GM23248 (cell line): ENCODE results near the gene NHERF2. TPM values are rescaled to one million over a fixed set of nuclear protein-coding genes. Genes with fewer than 3 reads are reported as not detected.

ENCODE experiments used
- DNase-seq: peaks from one replicate; pipeline ENCODE4 v3.0.0-alpha.2; 2015
- H2AFZ ChIP-seq: fragments of 200-600 bp; sonication (generic); 2 replicates; pipeline ENCODE4 v1.6.1; 2016; ENCODE audit warnings: antibody characterized with exemption
- H3F3A ChIP-seq: fragments of 200-600 bp; sonication (generic); 2 replicates; pipeline ENCODE4 v1.6.1; 2016; ENCODE audit warnings: mild to moderate bottlenecking, antibody characterized with exemption, mixed run types; ENCODE audit not compliant: insufficient read depth
- H3K27ac ChIP-seq: fragments of 200-600 bp; sonication (generic); 2 replicates; pipeline ENCODE4 v1.5.1; 2016; ENCODE audit warnings: mild to moderate bottlenecking
- H3K27me3 ChIP-seq: fragments of 200-600 bp; sonication (generic); replicated peaks from 2 replicates; pipeline ENCODE4 v1.6.1; 2016; ENCODE audit warnings: mild to moderate bottlenecking; ENCODE audit not compliant: insufficient read depth
- H3K36me3 ChIP-seq: fragments of 200-600 bp; sonication (generic); 2 replicates; pipeline ENCODE4 v1.6.1; 2016; ENCODE audit warnings: low read depth, mild to moderate bottlenecking
- H3K4me1 ChIP-seq: fragments of 200-600 bp; sonication (generic); 2 replicates; pipeline ENCODE4 v1.6.1; 2016; ENCODE audit warnings: mild to moderate bottlenecking; ENCODE audit not compliant: insufficient read depth
- H3K4me2 ChIP-seq: fragments of 200-600 bp; sonication (generic); one replicate; pipeline ENCODE4 v1.6.1; 2016; ENCODE audit warnings: mild to moderate bottlenecking; ENCODE audit not compliant: unreplicated experiment
- H3K4me3 ChIP-seq: fragments of 200-600 bp; sonication (generic); 2 replicates; pipeline ENCODE4 v1.5.1; 2016; ENCODE audit warnings: mild to moderate bottlenecking
- H3K79me2 ChIP-seq: fragments of 200-600 bp; sonication (generic); 2 replicates; pipeline ENCODE4 v1.6.1; 2016; ENCODE audit warnings: mild to moderate bottlenecking; ENCODE audit not compliant: insufficient read depth
- H3K9ac ChIP-seq: fragments of 200-600 bp; sonication (generic); 2 replicates; pipeline ENCODE4 v1.6.1; 2016; ENCODE audit warnings: mild to moderate bottlenecking
- H3K9me2 ChIP-seq: fragments of 200-600 bp; sonication (generic); 2 replicates; pipeline ENCODE4 v1.6.1; 2016; ENCODE audit warnings: mixed run types, mild to moderate bottlenecking, moderate library complexity; ENCODE audit not compliant: insufficient read depth
- H3K9me3 ChIP-seq: fragments of 200-600 bp; sonication (generic); one replicate; pipeline ENCODE4 v1.6.1; 2017; ENCODE audit warnings: low read depth
- H4K20me1 ChIP-seq: fragments of 200-600 bp; sonication (generic); 2 replicates; pipeline ENCODE4 v1.6.0; 2016; ENCODE audit not compliant: insufficient read depth
- EZH2 ChIP-seq: fragments of 200-600 bp; sonication (generic); IDR thresholded peaks from 2 replicates; pipeline ENCODE4 v1.6.1; 2018; ENCODE audit warnings: antibody characterized with exemption, mild to moderate bottlenecking; ENCODE audit not compliant: insufficient read depth, poor library complexity, severe bottlenecking
- EZH2phosphoT487 ChIP-seq: fragments of 200-600 bp; sonication (generic); IDR thresholded peaks from 2 replicates; pipeline ENCODE4 v1.6.1; 2018; ENCODE audit warnings: antibody characterized with exemption, moderate library complexity, mild to moderate bottlenecking, low read depth; ENCODE audit not compliant: insufficient read depth
- WGBS, 2 experiments: methylation state at CpG; one replicate each; pipeline ENCODE4 v1.1.6; 2015 to 2017; ENCODE audit warnings: low lambda C conversion rate in 2 of 2, low coverage in 1 of 2; ENCODE audit errors: missing lambda C conversion rate in 2 of 2; 5-methylcytosine and 5-hydroxymethylcytosine counted together
- in situ Hi-C: fragments of 300-500 bp; cut with MboI; formaldehyde crosslinking; loops from 2 replicates; pipeline ENCODE4 v1.15.0; 2020
- polyA plus RNA-seq: library from polyadenylated mRNA; unstranded; fragments of >200 nt; fragmentation: Nextera tagmentation; extraction: Ambion mirVana; gene quantifications from 2 replicates; pipeline ENCODE4 v1.2.1, GENCODE V29; 2016
- total RNA-seq: library from RNA; depleted of rRNA; stranded (reverse); fragments of >200 nt; shearing (Covaris generic); gene quantifications from 2 replicates; pipeline ENCODE4 v1.2.3, GENCODE V29; 2014

NHERF2 gene
- total and polyA plus RNA-seq, 2 experiments from 2014 or later, result 27.3 to 29.0 TPM

DNA sequence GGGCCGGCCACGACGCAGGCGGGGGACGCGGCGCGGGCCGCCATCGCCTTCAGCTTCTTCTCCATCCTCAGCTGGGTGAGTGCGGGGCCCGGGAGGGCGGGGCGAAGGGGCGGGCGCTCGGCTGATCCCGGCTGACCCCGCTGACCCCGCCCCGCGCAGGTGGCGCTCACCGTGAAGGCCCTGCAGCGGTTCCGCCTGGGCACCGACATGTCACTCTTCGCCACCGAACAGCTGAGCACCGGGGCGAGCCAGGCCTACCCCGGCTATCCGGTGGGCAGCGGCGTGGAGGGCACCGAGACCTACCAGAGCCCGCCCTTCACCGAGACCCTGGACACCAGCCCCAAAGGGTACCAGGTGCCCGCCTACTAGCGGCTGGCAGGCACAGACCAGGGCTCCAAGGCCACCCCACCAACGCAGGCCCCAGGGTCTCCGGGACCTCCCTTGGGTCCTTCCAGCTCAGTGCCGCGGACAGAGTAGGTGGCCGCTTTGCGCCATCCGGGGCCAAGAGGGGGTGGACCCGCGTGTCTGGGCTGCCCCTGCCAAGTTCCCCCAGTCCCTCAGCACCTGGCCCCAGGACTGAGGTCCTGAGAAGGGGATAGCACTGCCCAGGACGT, 33.9 kb upstream of the NHERF2 start:
- WGBS, 2 experiments, result 62 to 78% methylated on average over 15 to 50 of the region's 50 CpGs
- peaks cover 37% of the 10 kb centered on the region for H3F3A ChIP-seq

DNA sequence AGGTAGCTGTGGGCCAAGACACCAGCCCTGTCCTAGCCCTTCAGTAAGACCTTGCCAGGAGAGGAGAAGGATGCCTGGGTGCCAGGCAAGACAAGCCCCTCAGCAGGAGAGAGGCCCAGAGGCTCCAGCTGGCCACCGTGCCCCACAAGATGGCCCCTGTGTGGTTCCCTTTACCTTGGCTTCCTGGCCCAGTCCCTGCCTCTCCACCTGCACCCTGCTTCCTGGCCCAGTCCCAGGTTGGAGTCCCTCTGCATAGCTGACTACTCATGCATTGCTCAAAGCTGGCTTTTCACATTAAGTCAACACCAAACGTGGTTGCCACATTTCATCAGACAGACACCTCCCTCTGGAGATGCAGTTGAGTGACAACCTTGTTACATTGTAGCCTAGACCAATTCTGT, 33.0 kb upstream of the NHERF2 start:
- WGBS, 2 experiments, result 61 to 63% methylated on average over 2 of the region's 2 CpGs
- no peak for TF ChIP-seq EZH2
- TF ChIP-seq EZH2phosphoT487, result no peak
- Histone ChIP-seq H3F3A (peaks cover 46% of the 10 kb centered on the region), H3K4me3 (no peak overlapping the region), H3K4me1 (peaks cover 24% of the 10 kb centered on the region), H3K9me3 (no peaks in the 10 kb centered on the region), H3K79me2 (no peaks in the 10 kb centered on the region), H4K20me1 (no peaks in the 10 kb centered on the region; the same call in 1 of the 2 replicates), H3K27me3 (peaks cover 18% of the 10 kb centered on the region; the same call in 1 of the 2 replicates), H3K27ac (no peak overlapping the region), H3K9ac (no peak overlapping the region), H3K4me2 (no peak overlapping the region), H3K36me3 (peaks cover 3% of the 10 kb centered on the region), H3K9me2 (no peaks in the 10 kb centered on the region), H2AFZ (no peak overlapping the region)
- in situ Hi-C loops, result no loop called here
- DNase-seq, result peak; percentile 66

More for the DNA sequence above, 33.9 kb upstream of the NHERF2 start:
- H3K27ac ChIP-seq, result no peak overlapping the region
- H3K4me2 ChIP-seq, result no peak overlapping the region
- TF ChIP-seq EZH2 (no peak), EZH2phosphoT487 (no peak)
- H3K79me2 ChIP-seq, result no peaks in the 10 kb centered on the region
- H3K9me3 ChIP-seq, result no peaks in the 10 kb centered on the region
- H3K27me3 ChIP-seq, result peaks cover 21% of the 10 kb centered on the region; the same call in 1 of the 2 replicates
- H3K4me3 ChIP-seq, result no peak overlapping the region
- no peaks in the 10 kb centered on the region for H3K9me2 ChIP-seq
- in situ Hi-C loops, result no loop called here
- no peak overlapping the region for H3K9ac ChIP-seq
- H4K20me1 ChIP-seq, result no peaks in the 10 kb centered on the region; the same call in 1 of the 2 replicates
- DNase-seq, result no peak
- H3K36me3 ChIP-seq, result 0 out of 2 replicates have a peak, but pooled peaks cover 3% of the 10 kb centered on the region
- H3K4me1 ChIP-seq, result peaks cover 18% of the 10 kb centered on the region
- 0 out of 2 replicates have a peak overlapping the region, but pooled peaks have one; percentile 49 for H2AFZ ChIP-seq

DNA sequence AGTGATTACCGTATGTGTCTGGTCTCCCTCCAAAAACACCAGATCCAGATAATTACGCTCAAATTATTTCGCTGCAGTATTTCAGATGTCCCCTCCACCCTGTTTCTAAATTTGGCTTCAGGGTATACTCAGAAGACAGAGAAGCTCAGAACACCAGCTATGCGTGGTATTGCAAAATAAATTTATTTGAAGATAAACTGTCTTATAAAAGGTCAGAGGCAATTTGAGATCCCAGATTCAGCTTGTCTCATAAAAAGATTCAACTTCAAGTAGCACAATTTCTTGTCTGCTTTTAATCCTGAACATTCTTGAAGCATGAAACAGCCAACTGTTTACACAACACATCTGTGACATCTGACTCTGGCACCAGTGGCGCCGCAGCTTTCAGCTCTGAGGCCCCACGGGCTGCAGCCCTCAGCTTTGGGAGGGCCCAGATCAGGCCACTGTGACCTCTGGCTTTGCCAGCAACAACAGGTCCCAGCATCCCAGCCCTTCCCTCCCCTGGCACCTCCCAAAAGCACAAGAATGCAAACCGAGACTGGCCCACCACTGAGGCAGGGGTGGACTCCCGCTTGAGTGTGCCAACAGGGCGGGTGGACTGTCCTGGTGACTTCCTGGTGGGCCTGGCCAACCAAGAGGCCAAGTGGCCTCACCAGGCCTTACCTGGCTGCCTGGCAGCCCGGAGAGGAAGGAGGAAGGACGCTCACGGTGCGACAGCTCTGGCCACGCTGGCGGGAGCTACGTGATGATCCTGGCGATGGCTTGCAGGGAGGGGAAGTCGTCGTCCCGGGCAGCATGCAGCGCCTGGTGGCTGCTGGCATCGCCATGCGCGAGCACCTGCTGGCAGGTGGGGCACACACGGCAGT, 29.0 kb upstream of the NHERF2 start:
- Histone ChIP-seq H3K79me2 (peaks cover 27% of the 10 kb centered on the region), H3K27me3 (no peaks in the 10 kb centered on the region), H4K20me1 (no peaks in the 10 kb centered on the region; the same call in 1 of the 2 replicates), H2AFZ (no peak overlapping the region), H3K9me3 (no peaks in the 10 kb centered on the region), H3K27ac (peak overlapping the region; percentile 67), H3K9me2 (no peaks in the 10 kb centered on the region), H3F3A (peaks cover 46% of the 10 kb centered on the region), H3K4me1 (peaks cover 24% of the 10 kb centered on the region), H3K4me2 (peak overlapping the region; percentile 20), H3K4me3 (no peak overlapping the region), H3K36me3 (peaks cover 20% of the 10 kb centered on the region), H3K9ac (peak overlapping the region; percentile 44)
- in situ Hi-C loops, result no loop called here
- peak; percentile 82 for DNase-seq
- TF ChIP-seq EZH2phosphoT487 (no peak), EZH2 (no peak)
- WGBS, 2 experiments, result 20 to 22% methylated on average over 24 to 26 of the region's 26 CpGs

DNA sequence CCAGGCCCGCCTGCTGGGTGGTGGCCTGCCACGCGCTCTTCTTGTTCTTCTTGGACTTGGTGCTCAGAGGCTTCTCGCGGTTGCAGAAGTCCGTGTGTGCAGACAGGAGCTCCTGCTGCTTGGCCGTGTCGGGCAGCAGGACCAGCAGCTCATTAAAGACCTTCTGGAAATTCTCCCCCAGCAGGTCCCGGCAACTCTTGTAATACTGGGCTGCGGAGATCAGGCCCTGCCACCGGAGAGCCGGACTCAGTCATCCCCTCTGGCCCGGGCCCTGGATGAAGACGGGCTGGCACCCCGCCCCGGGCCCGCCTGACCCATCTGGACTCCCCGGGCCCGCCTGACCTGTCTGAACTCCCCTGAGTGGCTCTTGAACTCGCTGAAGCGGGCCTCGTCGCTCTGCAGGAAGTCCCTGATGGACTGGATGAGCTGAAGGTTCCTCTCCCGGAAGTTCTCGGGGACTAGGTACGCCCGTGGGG, 28.3 kb upstream of the NHERF2 start:
- no peaks in the 10 kb centered on the region for H3K9me3 ChIP-seq
- H3F3A ChIP-seq, result peaks cover 43% of the 10 kb centered on the region
- no peak overlapping the region for H3K4me2 ChIP-seq
- DNase-seq, result no peak
- peaks cover 20% of the 10 kb centered on the region for H3K36me3 ChIP-seq
- no peaks in the 10 kb centered on the region for H3K27me3 ChIP-seq
- H3K27ac ChIP-seq, result peak overlapping the region; percentile 67
- H3K4me3 ChIP-seq, result no peak overlapping the region
- H3K9me2 ChIP-seq, result no peaks in the 10 kb centered on the region
- H3K4me1 ChIP-seq, result peaks cover 24% of the 10 kb centered on the region
- in situ Hi-C loops, result no loop called here
- peak overlapping the region; percentile 44 for H3K9ac ChIP-seq
- H3K79me2 ChIP-seq, result peaks cover 34% of the 10 kb centered on the region
- TF ChIP-seq EZH2 (no peak), EZH2phosphoT487 (no peak)
- 79 to 86% methylated on average over 24 to 27 of the region's 27 CpGs for WGBS, 2 experiments
- H2AFZ ChIP-seq, result no peak overlapping the region
- H4K20me1 ChIP-seq, result no peaks in the 10 kb centered on the region; the same call in 1 of the 2 replicates
